ENCODE measurements around the gene KDM2A.
A peak's percentile ranks its signal among the peaks of the same experiment; 100 is the strongest.

Gene KDM2A

GRCh38 chr11:67288452-67289225 lies 169.6 kb downstream of the KDM2A start:
- DNase-seq, result peak; percentile 83

GRCh38 chr11:67289226-67289650 lies 170.2 kb downstream of the KDM2A start, which contains the start of gene ANKRD13D:
Gene ANKRD13D, plus strand, starts transcription at chr11:67289303. Its CDS starts 158 bp downstream, at chr11:67289461.
- DNase-seq, result no peak

DNA sequence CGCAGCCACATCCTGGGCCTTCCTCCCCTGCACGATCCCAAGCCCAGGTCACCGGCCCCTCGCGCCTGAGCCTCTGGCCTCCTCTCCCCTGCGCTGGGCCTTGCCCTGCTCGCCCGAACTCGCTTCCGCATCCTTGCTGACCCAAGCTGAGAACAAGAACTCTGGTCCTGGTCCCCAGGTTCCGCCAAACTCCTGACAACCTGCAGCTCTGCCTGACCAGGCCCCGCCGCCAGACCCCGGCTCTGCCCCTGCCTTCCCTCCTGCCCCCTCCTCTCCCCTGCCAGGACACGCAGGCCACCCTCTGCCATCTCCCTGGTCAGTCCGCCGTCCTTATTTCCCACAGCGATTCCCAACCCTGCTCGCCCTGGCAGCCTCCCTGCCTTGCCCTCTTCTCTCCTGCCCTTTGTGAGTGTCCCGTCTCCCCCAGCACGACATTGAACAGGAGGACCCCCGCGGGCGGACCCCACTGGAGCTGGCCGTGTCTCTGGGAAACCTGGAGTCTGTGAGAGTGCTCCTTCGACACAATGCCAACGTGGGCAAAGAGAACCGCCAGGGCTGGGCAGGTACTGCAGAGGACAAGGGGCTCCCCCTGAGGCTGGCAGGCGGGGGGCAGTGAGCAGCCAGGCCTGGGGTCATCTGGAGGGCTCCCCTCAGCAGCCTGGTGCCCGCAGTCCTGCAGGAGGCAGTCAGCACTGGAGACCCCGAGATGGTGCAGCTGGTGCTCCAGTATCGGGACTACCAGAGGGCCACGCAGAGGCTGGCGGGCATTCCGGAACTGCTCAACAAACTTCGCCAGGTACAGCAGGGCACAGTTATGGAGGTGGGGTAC lies 170.8 kb downstream of the KDM2A start:
- no peak for DNase-seq

- no peak for DNase-seq
Observed at GRCh38 chr11:67290801-67291200, 171.7 kb downstream of the KDM2A start.

GRCh38 chr11:67291481-67292381 lies 172.7 kb downstream of the KDM2A start:
- no peak for DNase-seq

- no peak for DNase-seq
Observed at GRCh38 chr11:67292671-67293070, 173.6 kb downstream of the KDM2A start.

DNA sequence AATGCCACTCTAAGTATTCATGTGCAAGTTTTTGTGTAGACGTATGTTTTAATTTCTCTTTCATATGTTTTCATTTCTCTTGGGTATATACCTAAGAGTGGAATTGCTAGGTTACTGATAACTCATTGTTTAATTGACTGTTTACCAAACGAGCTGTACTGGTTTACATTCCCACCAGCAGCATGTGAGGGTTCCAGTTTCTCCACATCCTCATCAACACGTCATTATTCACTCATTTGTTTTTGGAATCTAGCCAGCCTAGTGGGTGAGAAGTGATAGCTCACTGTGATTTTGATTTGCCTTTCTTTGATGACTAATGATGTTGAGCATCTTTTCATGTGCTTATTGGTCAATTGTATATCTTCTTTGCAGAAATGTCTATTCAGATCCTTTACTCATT lies 174.0 kb downstream of the KDM2A start:
- DNase-seq, result peak; percentile 41

- no peak for DNase-seq
Observed at GRCh38 chr11:67295846-67296245, 176.8 kb downstream of the KDM2A start.

DNA sequence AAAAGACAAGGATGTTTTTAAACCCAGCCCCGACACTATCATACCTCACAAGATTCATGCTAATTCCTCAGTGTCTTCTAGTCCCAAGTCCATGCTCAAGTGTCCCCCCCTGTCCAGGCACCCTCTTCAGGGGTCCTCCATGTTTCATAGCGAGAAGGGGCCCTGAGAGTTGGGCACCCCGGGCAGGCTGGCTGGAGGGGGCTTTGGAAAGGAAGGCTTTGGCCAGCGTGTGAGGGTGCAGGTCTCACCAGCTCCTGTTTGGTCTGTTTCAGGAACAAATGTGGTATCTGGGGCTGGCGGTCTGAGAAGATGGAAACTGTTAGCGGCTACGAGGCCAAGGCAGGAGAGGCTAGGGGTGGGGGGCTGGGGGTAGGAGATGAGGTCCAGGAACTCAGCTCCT lies 179.7 kb downstream of the KDM2A start:
- no peak for DNase-seq

GRCh38 chr11:67299471-67300191 lies 180.6 kb downstream of the KDM2A start:
- DNase-seq, result no peak

DNA sequence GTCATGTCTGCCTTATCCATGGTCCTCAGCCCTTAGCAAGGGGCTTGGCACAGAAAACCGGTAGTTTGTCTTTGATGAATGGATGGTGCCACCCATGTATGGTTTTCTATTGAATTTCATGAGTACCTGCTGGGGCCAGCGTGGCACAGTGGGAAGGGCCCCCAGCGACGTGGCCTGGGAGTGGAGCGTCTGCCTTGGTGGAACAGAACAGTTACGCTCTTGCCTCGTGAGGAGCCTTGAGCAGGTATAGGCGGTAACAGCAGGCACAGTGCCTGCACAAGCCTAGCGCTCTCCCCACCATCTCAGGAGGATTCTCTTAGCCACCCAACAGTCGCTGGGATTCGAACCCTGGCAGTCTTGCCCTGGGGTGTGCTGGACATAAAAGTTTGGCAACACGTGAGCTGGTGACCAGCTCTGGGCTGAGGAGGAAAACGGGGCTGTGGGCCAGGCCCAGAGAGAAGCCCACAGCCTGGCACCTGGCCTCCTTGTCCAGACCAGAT lies 181.2 kb downstream of the KDM2A start:
- no peak for DNase-seq

- no peak for DNase-seq
Observed at GRCh38 chr11:67300756-67301312, 181.8 kb downstream of the KDM2A start.

DNA sequence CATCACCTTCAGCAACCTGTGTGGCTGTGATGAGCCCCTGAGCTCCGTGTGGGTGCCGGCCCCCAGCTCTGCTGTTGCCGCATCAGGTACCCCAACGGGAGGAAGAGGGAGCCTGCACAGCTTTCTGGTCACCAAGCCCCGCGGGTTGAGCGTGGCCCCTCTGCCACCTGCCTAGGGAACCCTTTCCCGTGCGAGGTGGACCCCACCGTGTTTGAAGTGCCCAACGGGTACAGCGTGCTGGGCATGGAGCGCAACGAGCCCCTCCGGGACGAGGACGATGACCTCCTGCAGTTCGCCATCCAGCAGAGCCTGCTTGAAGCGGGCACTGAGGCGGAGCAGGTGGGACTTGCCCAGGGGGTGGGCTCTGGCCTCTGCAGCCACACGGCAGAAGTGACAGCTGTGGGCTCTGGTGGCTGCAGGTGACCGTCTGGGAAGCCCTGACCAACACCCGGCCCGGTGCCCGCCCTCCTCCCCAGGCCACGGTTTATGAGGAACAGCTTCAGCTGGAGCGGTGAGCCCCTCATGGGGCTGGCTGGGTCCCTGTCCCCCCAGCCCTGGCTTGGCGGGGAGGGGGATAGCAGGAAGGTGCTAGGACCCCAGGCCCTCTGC lies 182.4 kb downstream of the KDM2A start:
- no peak for DNase-seq

DNA sequence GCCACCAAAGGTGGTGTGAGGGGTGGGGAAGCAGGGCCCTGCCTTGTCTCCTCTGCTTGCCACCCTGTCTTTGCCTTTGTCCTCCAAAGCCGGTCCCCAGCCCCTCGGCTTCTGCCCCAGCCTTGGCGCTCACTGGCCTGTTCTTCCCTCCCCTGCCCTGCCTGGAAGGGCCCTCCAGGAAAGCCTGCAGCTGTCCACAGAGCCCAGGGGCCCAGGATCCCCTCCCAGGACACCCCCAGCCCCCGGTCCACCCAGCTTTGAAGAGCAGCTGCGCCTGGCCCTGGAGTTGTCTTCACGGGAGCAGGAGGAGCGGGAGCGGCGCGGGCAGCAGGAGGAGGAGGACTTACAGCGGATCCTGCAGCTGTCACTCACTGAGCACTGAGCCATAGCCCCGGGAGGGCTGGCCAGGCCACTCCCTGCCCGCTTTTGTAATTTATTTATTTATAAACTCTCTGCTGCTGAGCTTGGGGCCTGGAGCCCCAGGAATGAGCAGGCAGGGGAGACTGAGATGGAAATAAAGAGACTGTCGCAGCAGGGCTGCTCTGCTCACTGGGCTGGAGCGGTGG lies 183.0 kb downstream of the KDM2A start:
- DNase-seq, result no peak

DNA sequence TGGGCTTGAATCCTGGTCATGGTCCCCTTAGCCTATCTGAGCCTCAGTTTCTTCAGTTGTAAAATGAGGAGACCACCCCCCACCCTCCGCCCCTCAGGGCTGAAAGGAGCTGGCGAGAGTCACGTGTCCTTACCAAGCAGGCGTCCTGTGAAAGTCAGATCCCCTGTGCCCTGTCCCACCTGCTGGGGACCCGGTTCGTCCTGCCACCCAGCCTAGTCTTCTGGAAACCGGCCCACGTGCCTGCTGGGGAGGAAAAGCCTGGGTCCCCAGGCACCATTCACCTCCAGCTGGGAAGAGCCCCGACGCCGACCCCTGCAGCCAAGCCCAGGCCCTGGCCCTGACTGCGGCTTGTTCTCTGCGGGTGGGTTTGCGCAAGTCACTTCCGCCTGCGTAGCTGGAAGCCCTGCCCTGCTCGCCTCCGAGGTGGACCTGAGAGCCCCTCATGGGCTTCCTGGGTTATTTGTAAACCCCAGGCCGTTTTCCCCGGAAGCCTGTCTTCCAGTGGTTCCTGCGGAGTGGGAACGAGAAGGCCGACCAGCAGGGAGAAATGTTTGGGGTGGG lies 183.6 kb downstream of the KDM2A start:
- no peak for DNase-seq

- DNase-seq, result peak; percentile 61
Observed at GRCh38 chr11:67303132-67303834, 184.2 kb downstream of the KDM2A start, which contains the start of gene SSH3. Gene SSH3, plus strand, starts transcription at chr11:67303530. Its CDS starts 96 bp downstream, at chr11:67303626.

- no peak for DNase-seq
Observed at GRCh38 chr11:67303835-67304411, 184.9 kb downstream of the KDM2A start.

DNA sequence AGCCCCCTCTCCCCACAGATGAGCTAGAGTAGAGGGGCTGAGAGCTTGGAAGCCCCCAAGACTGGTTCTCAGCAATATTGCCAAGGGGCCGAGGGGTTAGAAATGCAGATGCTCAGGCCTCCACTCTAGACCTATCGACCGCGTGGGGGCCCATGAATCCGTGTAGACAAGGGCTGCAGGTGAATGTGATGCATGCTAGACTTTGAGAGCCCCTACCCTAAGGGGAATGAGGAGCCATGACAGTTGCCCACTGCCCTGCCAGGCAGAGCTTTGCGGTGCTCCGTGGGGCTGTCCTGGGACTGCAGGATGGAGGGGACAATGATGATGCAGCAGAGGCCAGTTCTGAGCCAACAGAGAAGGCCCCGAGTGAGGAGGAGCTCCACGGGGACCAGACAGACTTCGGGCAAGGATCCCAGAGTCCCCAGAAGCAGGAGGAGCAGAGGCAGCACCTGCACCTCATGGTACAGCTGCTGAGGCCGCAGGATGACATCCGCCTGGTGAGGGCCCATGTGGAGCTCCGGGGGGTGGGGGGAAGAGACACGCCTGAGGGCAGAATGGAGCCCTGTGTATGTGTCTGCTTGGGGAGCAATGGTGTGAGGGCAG lies 185.5 kb downstream of the KDM2A start:
- DNase-seq, result no peak
